GM18502 (cell line): ENCODE data around the gene SLCO3A1.

Experiments used
- ATAC-seq: cut with Tn5 transposase; IDR thresholded peaks from one replicate; pipeline ENCODE4 v1.9.1; 2021; ENCODE audit warnings: mild to moderate bottlenecking; ENCODE audit not compliant: unreplicated experiment, poor library complexity

SLCO3A1 gene

GRCh38 chr15:92141607-92142006, 288.1 kb downstream of the SLCO3A1 start:
- no peak for ATAC-seq

GRCh38 chr15:92142242-92143232, 289.0 kb downstream of the SLCO3A1 start:
- no peak for ATAC-seq

- ATAC-seq = no peak
Observed at GRCh38 chr15:92143765-92144164, 290.3 kb downstream of the SLCO3A1 start.

DNA sequence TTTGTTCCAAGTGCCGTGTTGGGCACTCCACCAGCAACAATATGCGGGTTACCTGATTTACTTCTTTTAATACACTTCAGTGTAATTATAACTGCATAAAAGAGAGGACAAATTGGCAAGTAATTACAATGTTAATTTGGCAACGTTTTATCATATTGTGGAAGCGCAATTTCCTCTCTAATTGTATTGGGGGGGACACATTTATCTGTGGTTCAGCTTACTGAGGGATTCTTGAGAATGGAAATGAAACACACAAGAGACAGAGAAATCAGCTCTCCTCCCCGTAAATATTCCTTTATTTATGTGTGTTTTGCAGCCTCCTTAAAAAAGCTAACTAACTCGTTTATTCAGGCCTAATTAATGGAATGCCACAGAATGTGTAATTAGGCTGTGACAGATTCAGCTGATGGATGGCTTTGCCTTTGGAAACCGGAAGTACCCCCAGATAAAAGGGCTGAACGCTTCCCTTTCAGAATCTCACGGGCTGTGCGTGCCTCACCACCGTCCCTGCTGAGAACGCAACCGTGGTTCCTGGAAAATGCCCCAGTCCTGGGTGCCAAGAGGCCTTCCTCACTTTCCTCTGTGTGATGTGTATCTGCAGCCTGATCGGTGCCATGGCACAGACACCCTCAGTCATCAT, 293.1 kb downstream of the SLCO3A1 start:
- no peak for ATAC-seq

- ATAC-seq = no peak
Observed at GRCh38 chr15:92149029-92149428, 295.5 kb downstream of the SLCO3A1 start.

DNA sequence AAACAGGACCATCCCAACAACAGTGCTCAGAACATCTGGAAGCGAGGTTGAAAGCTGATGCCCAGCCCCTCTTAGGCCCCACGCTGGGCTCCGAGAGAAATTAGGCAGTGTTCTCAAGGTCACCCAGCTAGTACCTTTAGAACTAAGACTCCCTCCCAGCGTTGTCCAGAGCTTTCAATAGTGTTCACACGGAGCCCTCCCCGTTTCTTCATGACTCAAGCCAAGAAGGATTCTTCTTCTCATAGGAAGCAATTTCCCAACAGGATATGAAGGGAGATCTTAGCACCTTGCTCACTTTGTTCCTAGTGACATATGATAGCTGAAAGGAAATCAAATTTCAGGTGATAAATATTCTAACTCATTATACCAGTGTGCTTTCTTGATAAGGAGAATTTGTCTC, 296.0 kb downstream of the SLCO3A1 start:
- ATAC-seq = no peak

GRCh38 chr15:92151168-92151567, 297.7 kb downstream of the SLCO3A1 start:
- no peak for ATAC-seq

DNA sequence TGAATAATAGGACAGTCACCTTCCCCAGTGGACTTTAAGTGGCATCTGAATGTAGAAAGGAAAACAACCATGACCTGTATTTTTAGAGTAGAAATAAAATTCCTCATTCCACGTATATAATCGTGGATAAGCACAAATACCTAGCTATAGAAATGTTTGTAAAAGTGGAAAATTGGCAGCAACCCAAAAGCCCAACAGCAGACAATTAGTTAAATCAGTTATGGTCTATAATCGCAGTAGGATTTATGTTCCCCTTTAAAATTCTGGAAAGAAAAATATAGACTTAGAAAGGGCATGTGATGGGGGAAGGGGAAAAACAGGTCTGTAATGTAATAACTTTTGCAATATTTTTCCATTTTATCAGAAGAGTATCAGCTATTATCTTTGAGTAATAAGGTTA, 298.2 kb downstream of the SLCO3A1 start:
- ATAC-seq = no peak

DNA sequence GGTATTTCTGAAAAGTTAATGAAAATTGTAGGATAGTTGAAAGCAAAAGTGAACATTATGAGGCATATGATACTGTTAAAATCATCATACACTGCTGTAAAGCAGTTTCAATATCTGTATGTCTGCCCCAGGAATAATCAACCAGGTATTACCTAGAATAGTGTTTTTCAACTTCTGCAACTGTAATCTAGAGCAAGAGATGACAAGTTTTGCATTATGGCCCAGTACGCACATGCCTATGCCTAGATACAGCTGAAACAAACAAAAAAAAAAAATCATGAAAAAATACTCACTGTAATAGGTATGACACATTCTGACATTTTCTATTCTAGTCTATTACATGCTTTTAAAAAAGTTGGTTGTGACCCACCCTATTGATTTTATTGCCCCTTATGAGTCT, 299.5 kb downstream of the SLCO3A1 start:
- ATAC-seq = no peak

DNA sequence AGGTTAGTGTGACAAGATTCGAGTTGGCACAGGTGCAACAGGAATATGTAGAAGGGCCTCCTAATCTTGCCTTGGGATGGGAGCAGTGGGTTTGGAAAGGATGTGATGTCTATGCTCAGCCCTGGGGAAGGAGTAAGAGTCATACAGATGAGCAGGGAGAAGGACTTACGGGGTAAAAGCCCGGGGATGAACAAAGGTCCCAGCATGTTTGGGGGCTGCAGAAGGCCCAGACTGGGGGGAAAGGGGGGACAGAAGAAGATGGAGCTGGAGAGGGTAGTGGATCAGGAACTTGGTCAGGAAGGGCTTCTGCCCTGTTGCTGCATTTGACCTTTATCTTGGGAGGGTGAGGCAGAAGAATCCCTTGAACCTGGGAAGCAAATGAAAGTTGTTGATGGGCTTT, 300.1 kb downstream of the SLCO3A1 start:
- no peak for ATAC-seq

DNA sequence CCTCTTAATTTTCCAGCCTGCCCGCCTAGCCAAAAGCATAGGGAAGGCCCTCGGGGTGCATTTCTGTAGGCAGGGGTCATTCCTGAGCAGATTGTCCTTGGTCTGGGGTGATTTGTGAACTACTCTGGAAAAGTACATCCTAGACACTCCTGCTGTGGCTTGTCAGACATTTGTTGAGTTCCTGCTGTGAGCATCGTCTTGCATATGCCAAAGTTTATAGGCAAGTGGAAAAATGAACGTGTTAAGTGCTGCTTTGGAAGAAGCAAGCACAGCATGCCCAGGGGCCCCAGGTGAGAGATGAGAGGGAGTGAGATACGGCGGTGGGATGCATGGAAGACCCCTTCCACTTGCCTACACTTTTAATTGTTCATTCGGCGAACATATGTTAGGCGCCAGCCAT, 302.4 kb downstream of the SLCO3A1 start:
- ATAC-seq = no peak

DNA sequence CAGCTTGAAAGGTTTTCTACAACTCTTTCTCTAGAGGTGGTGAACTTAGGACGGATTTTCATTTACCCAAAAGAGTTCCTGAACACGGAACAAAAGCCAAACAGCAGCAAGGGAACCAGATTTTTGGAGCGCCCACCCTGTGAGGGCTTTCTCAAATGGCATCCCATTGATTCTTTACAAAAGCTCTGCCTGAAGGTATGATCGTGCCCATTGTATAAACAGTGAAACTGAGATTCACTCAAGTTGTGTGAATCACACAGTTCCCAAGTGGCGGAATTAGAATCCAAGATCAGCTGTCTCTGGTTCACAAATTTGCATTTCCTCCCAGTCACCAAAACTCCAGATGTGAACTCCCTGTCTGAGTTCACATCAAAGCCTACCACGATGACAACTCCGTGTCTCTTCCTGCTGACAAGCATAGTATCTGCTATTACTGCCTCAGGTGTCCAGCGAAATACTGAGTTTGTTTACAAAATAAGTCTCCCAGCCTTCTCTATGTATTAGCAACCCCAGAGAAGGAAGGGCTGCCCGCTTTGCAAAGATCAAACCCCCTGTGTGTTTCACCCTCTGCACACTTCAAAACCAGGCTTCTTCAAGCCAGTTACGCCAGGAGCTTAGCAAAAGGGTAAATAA, 304.3 kb downstream of the SLCO3A1 start:
- ATAC-seq = no peak

GRCh38 chr15:92158426-92158825, 304.9 kb downstream of the SLCO3A1 start:
- peak; percentile 45 for ATAC-seq

DNA sequence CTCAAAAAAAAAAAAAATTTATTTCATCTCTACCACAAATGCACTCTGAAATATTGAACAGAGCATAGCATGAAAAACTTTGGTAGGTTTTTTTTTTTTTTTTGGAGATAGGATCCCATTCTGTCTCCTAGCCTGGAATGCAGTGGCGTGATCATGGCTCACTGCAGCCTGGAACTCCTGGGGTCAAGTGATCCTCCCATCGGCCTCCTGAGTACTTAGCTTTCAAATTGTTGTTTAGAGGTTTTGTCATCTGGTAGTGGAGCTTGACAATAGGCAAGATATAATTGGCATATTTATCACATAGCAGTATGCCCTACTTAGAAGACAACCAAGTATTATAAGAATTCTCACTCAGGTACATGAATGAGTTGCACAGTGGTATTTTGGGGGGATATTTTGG, 306.0 kb downstream of the SLCO3A1 start:
- ATAC-seq = no peak

DNA sequence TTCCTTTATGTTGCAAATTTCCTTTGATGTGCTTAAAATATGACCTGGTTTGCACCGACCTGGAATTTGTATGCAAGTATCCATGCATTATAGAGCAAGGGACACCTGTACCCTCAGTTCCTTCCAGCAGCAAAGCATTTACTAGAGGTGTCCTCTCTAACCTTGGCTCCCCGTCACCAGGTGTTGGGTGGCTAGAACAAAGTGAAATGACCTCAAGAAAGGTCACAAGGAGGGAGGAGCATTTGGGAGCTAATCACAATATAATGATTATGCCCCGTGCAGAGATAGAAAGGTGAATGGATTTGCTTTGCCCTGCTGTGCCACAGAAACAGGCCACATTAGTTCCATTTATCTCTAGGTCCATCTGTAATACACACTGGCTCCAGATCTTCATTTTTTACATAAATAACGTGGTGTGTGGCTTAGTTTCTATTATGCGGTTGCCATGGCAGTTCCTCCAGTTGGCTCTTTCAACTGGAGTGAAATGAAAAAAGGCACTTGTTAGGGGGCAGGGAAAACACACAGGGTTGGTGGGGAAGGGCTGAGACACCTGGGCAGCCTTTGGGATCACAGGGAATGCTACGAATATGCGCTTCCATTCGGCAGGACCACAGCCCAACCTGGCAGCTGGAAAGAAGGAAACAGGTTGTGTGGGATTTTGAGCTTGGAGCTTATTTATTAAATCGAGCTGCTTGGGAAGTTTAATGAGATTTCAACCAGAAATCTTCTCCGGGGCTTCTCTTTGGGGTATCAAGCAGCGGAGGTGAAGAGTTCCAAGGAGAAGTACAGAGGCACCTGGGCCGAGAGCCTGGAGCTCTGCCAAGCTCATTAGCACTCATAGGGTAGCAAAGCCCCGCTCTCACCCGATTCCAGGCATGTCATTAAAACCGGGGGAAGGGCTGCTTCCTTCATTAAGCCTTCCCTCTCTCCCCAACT, 306.7 kb downstream of the SLCO3A1 start:
- no peak for ATAC-seq

DNA sequence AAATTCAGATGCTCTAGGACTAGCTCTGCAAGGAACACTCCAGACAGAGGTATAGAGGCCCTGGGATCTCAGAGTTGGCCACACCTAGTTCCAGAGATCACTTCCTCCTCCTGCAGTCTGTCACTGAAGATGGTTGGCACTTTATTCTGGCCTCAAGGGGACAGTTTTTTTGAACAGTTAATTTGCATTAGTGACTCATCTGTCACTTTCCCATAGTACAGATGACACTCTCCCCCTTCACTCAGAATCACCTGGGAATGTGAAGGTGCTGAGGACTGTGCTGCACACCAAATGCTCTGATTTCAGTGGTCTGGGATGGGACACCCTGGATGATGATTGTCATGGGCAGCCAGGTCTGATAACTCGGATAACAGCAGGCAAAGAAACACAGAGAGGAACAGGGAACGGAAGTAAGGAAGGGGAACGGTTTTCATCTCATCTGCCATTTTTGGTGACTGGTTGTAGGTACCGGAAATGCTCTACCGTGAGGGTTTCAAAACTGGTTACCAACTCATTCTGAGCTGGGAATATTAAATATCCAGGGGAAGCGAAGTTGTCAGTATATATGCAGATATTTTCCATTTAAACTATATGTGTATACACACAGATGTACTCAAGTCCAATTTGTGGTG, 307.6 kb downstream of the SLCO3A1 start:
- peak; percentile 98 for ATAC-seq

DNA sequence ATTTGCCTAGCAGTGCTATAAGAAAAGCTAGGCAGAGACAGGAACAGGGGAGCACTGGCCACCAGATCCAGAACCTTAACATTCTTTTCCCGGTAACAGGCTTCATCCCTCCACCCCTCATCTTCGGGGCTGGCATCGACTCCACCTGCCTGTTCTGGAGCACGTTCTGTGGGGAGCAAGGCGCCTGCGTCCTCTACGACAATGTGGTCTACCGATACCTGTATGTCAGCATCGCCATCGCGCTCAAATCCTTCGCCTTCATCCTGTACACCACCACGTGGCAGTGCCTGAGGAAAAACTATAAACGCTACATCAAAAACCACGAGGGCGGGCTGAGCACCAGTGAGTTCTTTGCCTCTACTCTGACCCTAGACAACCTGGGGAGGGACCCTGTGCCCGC, 309.1 kb downstream of the SLCO3A1 start:
- ATAC-seq = no peak

DNA sequence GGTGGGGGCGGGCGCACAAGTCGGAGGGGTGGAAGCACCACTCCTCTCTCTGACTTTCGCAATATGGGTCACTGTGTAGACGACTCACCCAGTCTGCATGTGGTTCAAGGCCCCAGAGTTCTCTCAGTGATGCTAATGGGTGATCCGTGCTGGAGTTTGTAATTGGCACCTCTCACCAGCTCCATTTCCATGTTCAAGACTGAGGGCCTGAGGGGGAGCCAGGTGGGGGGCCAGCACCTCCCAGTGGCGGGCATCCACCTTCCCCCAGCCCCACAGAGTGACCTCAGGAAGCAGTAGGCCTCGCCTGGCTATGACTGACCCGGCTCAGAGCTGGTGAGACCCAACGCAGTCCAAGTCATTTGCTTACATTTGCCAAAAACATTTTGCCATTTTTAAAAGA, 310.1 kb downstream of the SLCO3A1 start:
- ATAC-seq = no peak

DNA sequence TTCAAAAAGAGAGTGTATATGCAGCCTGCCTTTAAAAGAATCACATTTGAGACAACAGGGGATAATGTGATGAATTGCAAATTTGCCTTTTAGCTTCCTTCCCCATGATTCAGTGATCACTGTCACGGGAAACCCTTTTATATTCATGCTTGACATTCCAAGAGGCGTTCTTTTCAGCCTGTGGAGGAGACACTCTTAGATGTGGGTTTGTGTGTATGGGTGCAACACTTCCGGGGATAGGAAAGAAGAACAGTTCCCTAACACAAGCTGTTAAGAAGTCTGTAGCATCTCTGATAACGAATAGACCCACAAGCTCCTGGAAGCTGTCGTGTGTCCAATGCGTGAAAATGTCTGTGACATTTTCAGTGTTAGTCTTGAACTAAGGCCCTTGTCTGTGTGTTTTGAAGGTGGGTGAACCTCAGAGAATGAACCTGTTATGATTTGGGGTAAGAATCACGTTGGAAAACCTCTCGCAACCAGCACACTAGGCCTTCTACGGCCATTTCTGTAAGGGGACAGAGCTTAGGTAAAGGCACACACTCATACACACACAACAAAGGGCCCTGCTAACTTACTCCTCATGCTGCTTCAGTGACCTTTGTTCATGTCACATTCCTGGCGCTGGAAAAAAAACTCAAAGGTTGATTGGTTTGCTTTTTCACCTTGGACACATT, 311.0 kb downstream of the SLCO3A1 start:
- ATAC-seq = no peak
